Activated CD4-positive, alpha-beta T cell treated with anti-CD3 and anti-CD28 coated beads, Interleukin-2, amount 50 U/mL, for 4 hours (primary cell): ENCODE results near the gene TRAPPC10.
"Not testable (repeated sequence)": the region's sequence is repeated elsewhere in the genome, so short reads cannot be mapped to it uniquely, and the experiment has no call there.

Experiments
- DNase-seq, 2 experiments: peaks; one replicate each; pipeline ENCODE4 v3.0.0-alpha.2; 2020

TRAPPC10 gene

GRCh38 chr21:44094832-44095231, 82.7 kb downstream of the TRAPPC10 start:
- DNase-seq: no peak

GRCh38 chr21:44098507-44098906, 86.4 kb downstream of the TRAPPC10 start:
- not testable (repeated sequence) for DNase-seq

- not testable (repeated sequence) for DNase-seq
These were observed 86.9 kb downstream of the TRAPPC10 start for GRCh38 chr21:44098964-44099363.

- peak in 1 of 2 experiments; percentile 43 for DNase-seq
These were observed 95.0 kb downstream of the TRAPPC10 start, which contains the start of gene PWP2 for GRCh38 chr21:44107026-44107501. Gene PWP2 (plus strand): TSS chr21:44107399. CDS start chr21:44107417, 18 bp downstream.

GRCh38 chr21:44107589-44107988, 95.5 kb downstream of the TRAPPC10 start:
- DNase-seq: not testable (repeated sequence)

- DNase-seq: not testable (repeated sequence)
These were observed 101.7 kb downstream of the TRAPPC10 start for GRCh38 chr21:44113702-44114371.

- DNase-seq: not testable (repeated sequence)
These were observed 110.0 kb downstream of the TRAPPC10 start for GRCh38 chr21:44122131-44122530.

GRCh38 chr21:44127827-44128226, 115.7 kb downstream of the TRAPPC10 start:
- not testable (repeated sequence) for DNase-seq

GRCh38 chr21:44133715-44134057, 121.6 kb downstream of the TRAPPC10 start:
- DNase-seq: not testable (repeated sequence)

- DNase-seq: not testable (repeated sequence)
These were observed 122.6 kb downstream of the TRAPPC10 start for GRCh38 chr21:44134732-44135131.

GRCh38 chr21:44138039-44138438, 125.9 kb downstream of the TRAPPC10 start:
- not testable (repeated sequence) for DNase-seq

GRCh38 chr21:44139787-44140551, 127.9 kb downstream of the TRAPPC10 start:
- DNase-seq: not testable (repeated sequence)

- DNase-seq: not testable (repeated sequence)
These were observed 128.4 kb downstream of the TRAPPC10 start for GRCh38 chr21:44140552-44140932.

- not testable (repeated sequence) for DNase-seq
These were observed 130.4 kb downstream of the TRAPPC10 start for GRCh38 chr21:44142470-44142869.

GRCh38 chr21:44143380-44143779, 131.3 kb downstream of the TRAPPC10 start:
- DNase-seq: not testable (repeated sequence)

- not testable (repeated sequence) for DNase-seq
These were observed 131.9 kb downstream of the TRAPPC10 start for GRCh38 chr21:44143996-44144395.

GRCh38 chr21:44144784-44145602, 132.9 kb downstream of the TRAPPC10 start:
- DNase-seq: not testable (repeated sequence)

GRCh38 chr21:44145616-44146015, 133.5 kb downstream of the TRAPPC10 start:
- DNase-seq: not testable (repeated sequence)

GRCh38 chr21:44147108-44147507, 135.0 kb downstream of the TRAPPC10 start:
- not testable (repeated sequence) for DNase-seq

- not testable (repeated sequence) for DNase-seq
These were observed 138.1 kb downstream of the TRAPPC10 start for GRCh38 chr21:44150255-44150654.

GRCh38 chr21:44153214-44153888, 141.2 kb downstream of the TRAPPC10 start:
- not testable (repeated sequence) for DNase-seq

- DNase-seq: peak; percentile 42 to 53
These were observed 141.8 kb downstream of the TRAPPC10 start for GRCh38 chr21:44153889-44154228.
